Tibial nerve (tissue), 4 donors: Measurements from ENCODE around the gene CDS2. TPM values are rescaled to one million over a fixed set of nuclear protein-coding genes. Genes with fewer than 3 reads are reported as not detected.
"Not testable (repeated sequence)": the region's sequence is repeated elsewhere in the genome, so short reads cannot be mapped to it uniquely, and the experiment has no call there.

ENCODE experiments used
- DNase-seq, 2 donors: peaks; one replicate each; pipeline ENCODE4 v3.0.0-alpha.2; 2019; ENCODE audit warnings: low spot score in 2 of 2
- H3K27ac ChIP-seq, 4 donors: fragments of 200-600 bp; sonication (generic) in 3 of 4; one replicate each; pipeline ENCODE4 v1.5.1; 2017 to 2019; ENCODE audit warnings: mild to moderate bottlenecking in 1 of 4
- H3K27me3 ChIP-seq, 2 donors: fragments of 200-600 bp; sonication (generic) in 1 of 2; one replicate each; pipeline versions ENCODE4 v1.5.1 to v1.6.0; 2017 to 2019
- H3K36me3 ChIP-seq, 3 donors: fragments of 200-600 bp; sonication (generic); one replicate each; pipeline ENCODE4 v1.5.1; 2018 to 2019
- H3K4me1 ChIP-seq, 4 donors: fragments of 200-600 bp; sonication (generic) in 3 of 4; one replicate each; pipeline ENCODE4 v1.5.1; 2017 to 2019
- H3K4me3 ChIP-seq, 4 donors: fragments of 200-600 bp; sonication (generic) in 3 of 4; one replicate each; pipeline ENCODE4 v1.5.1; 2017 to 2019; ENCODE audit warnings: mild to moderate bottlenecking in 1 of 4, moderate library complexity in 1 of 4
- H3K9me3 ChIP-seq, 4 donors: fragments of 200-600 bp; sonication (generic) in 3 of 4; one replicate each; pipeline ENCODE4 v1.5.1; 2017 to 2019
- CTCF ChIP-seq, 5 experiments: fragments of 200-600 bp in 3 of 5; fragments of 450-650 bp in 2 of 5; sonication (generic) in 3 of 5; IDR thresholded peaks; one replicate each; pipeline ENCODE4 v1.5.1; 2016 to 2019; ENCODE audit warnings: antibody characterized with exemption in 5 of 5, mild to moderate bottlenecking in 3 of 5, moderate library complexity in 2 of 5
- EP300 ChIP-seq, 2 donors: sonication (generic); formaldehyde crosslinking; IDR thresholded peaks; one replicate each; pipeline ENCODE4 v1.6.1; 2017; ENCODE audit warnings: antibody characterized with exemption in 2 of 2, mild to moderate bottlenecking in 1 of 2
- POLR2A ChIP-seq, 2 donors: fragments of 450-650 bp; IDR thresholded peaks; one replicate each; pipeline ENCODE4 v1.6.1; 2017; ENCODE audit warnings: antibody characterized with exemption in 2 of 2, mild to moderate bottlenecking in 2 of 2, moderate library complexity in 2 of 2
- WGBS, 2 donors: methylation state at CpG; one replicate each; pipeline ENCODE4 v1.1.5; 2018; 5-methylcytosine and 5-hydroxymethylcytosine counted together
- total RNA-seq, 4 donors: library from RNA; depleted of rRNA; stranded (reverse); fragments of >200 nt; gene quantifications; one replicate each; pipeline ENCODE4 v1.1.0, GENCODE V29; 2016

The CDS2 gene
- total RNA-seq, 4 donors from 2014 or later, result 29.4 to 35.0 (median 34.1) TPM

GRCh38 chr20:5095931-5096330, 30.9 kb upstream of the CDS2 start:
- H3K27ac ChIP-seq, result no peak overlapping the region
- H3K4me1 ChIP-seq, result peaks cover 0 to 17% (median 0%) of the 10 kb centered on the region in 4 donors
- peaks cover 0 to 59% (median 0%) of the 10 kb centered on the region in 3 donors for H3K36me3 ChIP-seq
- no peak for DNase-seq
- TF ChIP-seq CTCF (IDR thresholded peaks at IDR 0.05) (no peak), EP300 (IDR thresholded peaks at IDR 0.05) (no peak)
- H3K27me3 ChIP-seq, result no peaks in the 10 kb centered on the region
- H3K9me3 ChIP-seq, result no peaks in the 10 kb centered on the region
- 88 to 100% methylated on average over 3 of the region's 3 CpGs for WGBS, 2 donors
- no peak overlapping the region for H3K4me3 ChIP-seq

DNA sequence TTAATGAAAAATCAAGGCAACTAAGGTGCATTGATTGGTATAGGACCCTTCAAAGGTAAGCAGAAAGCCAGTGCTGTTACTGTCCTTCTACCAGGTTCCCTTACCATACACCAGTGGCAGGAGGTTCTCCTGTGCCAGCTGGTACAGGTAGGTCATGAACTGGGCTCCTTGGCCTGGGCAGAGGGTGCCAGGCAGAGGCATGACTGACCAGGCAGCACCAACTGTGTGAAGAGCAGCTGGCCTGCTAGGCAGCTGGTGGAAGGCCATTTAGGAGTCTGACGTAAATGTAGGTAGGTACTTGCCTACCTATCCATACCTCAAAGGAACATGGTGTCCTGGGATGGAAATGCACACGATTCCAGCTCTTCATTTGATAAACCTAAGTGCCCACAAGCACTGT, 30.3 kb upstream of the CDS2 start:
- Histone ChIP-seq H3K27me3 (no peaks in the 10 kb centered on the region), H3K4me3 (no peak overlapping the region), H3K36me3 (peaks cover 0 to 58% (median 0%) of the 10 kb centered on the region in 3 donors), H3K27ac (no peak overlapping the region), H3K4me1 (peaks cover 0 to 22% (median 0%) of the 10 kb centered on the region in 4 donors), H3K9me3 (no peaks in the 10 kb centered on the region)
- no peak for DNase-seq
- no peak for TF ChIP-seq EP300 (IDR thresholded peaks at IDR 0.05)
- TF ChIP-seq POLR2A (IDR thresholded peaks at IDR 0.05), result no peak
- no peak for TF ChIP-seq CTCF (IDR thresholded peaks at IDR 0.05)
- WGBS, 2 donors, result 89 to 100% methylated on average over 2 of the region's 2 CpGs

DNA sequence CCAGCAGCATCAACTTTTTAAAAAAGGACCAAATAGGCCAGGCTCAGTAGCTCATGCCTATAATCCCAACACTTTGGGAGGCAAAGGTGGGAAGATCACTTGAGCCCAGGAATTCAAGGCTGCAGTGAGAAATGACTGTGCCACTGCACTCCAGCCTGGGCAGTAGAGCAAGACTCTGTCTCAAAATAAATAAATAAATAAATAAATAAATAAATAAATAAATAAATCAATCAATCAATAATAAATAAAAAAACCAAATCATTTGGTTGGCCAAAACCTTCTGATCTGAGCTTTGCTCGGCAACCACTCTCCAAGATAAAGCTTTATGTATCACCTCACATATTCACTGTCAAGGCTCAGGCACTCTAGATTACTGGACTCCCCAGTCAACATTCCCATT, 27.8 kb upstream of the CDS2 start:
- H3K4me3 ChIP-seq, H3K9me3 ChIP-seq, H3K27me3 ChIP-seq, H3K27ac ChIP-seq, DNase-seq: not testable (repeated sequence)
- 81 to 94% methylated on average over 1 of the region's 1 CpG for WGBS, 2 donors
- Histone ChIP-seq H3K36me3 (peaks cover 0 to 71% (median 0%) of the 10 kb centered on the region in 3 donors), H3K4me1 (peaks cover 0 to 22% (median 0%) of the 10 kb centered on the region in 4 donors)

DNA sequence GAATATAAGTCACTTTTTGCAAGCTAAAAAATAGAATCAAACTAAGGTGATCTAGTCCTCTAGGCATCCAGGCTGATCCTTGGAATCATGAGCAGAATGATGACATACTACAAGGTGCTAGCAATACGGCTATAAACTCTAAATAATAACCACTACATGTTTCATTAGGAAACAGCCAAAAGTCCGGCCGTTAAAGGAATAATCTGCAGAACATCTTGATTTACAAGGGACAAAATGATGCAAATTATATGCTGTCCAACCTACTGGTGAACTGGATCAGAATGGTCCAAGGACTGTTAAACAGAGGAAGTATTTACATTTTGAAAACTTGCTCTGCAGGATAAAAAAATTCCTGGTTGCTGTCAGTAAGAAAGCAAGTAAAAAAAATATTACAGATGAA, 26.9 kb upstream of the CDS2 start:
- not testable (repeated sequence) for H3K27me3 ChIP-seq, H3K4me3 ChIP-seq, H3K27ac ChIP-seq, H3K9me3 ChIP-seq, DNase-seq
- WGBS, 2 donors, result 91 to 93% methylated on average over 3 of the region's 3 CpGs
- Histone ChIP-seq H3K36me3 (peaks cover 0 to 80% (median 0%) of the 10 kb centered on the region in 3 donors), H3K4me1 (peaks cover 0 to 22% (median 0%) of the 10 kb centered on the region in 4 donors)

GRCh38 chr20:5100684-5101347, 26.0 kb upstream of the CDS2 start:
- H3K9me3 ChIP-seq, result no peaks in the 10 kb centered on the region
- WGBS, 2 donors, result 12 to 13% methylated on average over 9 of the region's 9 CpGs
- peaks cover 0 to 22% (median 0%) of the 10 kb centered on the region in 4 donors for H3K4me1 ChIP-seq
- H3K36me3 ChIP-seq, result peaks cover 0 to 82% (median 0%) of the 10 kb centered on the region in 3 donors
- no peak overlapping the region for H3K27ac ChIP-seq
- TF ChIP-seq POLR2A (IDR thresholded peaks at IDR 0.05) (no peak), CTCF (IDR thresholded peaks at IDR 0.05) (peak; percentile 86 to 89 (median 88))
- H3K27me3 ChIP-seq, result no peaks in the 10 kb centered on the region
- DNase-seq, result peak; percentile 61 to 85
- no peak overlapping the region for H3K4me3 ChIP-seq

- no peak for DNase-seq
- Histone ChIP-seq H3K4me3 (no peak overlapping the region), H3K9me3 (no peaks in the 10 kb centered on the region), H3K27ac (no peak overlapping the region), H3K4me1 (peaks cover 0 to 9% (median 0%) of the 10 kb centered on the region in 4 donors), H3K36me3 (peaks cover 0 to 92% (median 9%) of the 10 kb centered on the region in 3 donors), H3K27me3 (no peaks in the 10 kb centered on the region)
- no peak for TF ChIP-seq EP300 (IDR thresholded peaks at IDR 0.05)
- TF ChIP-seq CTCF (IDR thresholded peaks at IDR 0.05), result no peak
- TF ChIP-seq POLR2A (IDR thresholded peaks at IDR 0.05), result no peak
- WGBS, 2 donors, result 93 to 96% methylated on average over 2 of the region's 2 CpGs
Measured at GRCh38 chr20:5104479-5104878, 22.3 kb upstream of the CDS2 start.
